SU-DHL-6 (cell line): ENCODE results near the gene MTREX.

Experiments
- H2AFZ ChIP-seq: fragments of 200-600 bp; sonication (generic); 2 replicates; pipeline ENCODE4 v1.6.1; 2014; ENCODE audit warnings: low read depth, mild to moderate bottlenecking, moderate library complexity, mixed read lengths, antibody characterized with exemption, low read length; ENCODE audit not compliant: severe bottlenecking
- H3F3A ChIP-seq: fragments of 200-600 bp; shearing (Covaris generic); 2 replicates; pipeline ENCODE4 v1.6.0; 2016; ENCODE audit warnings: antibody characterized with exemption, mild to moderate bottlenecking; ENCODE audit not compliant: insufficient read depth
- H3K27ac ChIP-seq: fragments of 200-600 bp; sonication (generic); 2 replicates; pipeline ENCODE4 v1.5.1; 2016; ENCODE audit warnings: low read depth, mild to moderate bottlenecking, low read length, moderate library complexity, mixed read lengths
- H3K27me3 ChIP-seq: fragments of 200-600 bp; sonication (generic), shearing (Covaris generic); 2 replicates; pipeline ENCODE4 v1.6.0; 2014; ENCODE audit warnings: mild to moderate bottlenecking, low read length
- H3K36me3 ChIP-seq: fragments of 200-600 bp; sonication (generic); 2 replicates; pipeline ENCODE4 v1.6.1; 2014; ENCODE audit warnings: mild to moderate bottlenecking, low read length, mixed read lengths
- H3K4me2 ChIP-seq: fragments of 300-600, 200-600 bp; shearing (Covaris generic), sonication (generic); 2 replicates; pipeline ENCODE4 v1.6.0; 2014; ENCODE audit warnings: low read length, low read depth, mild to moderate bottlenecking; ENCODE audit not compliant: poor library complexity, severe bottlenecking
- H3K4me3 ChIP-seq: fragments of 200-600 bp; sonication (generic); 2 replicates; pipeline ENCODE4 v1.5.1; 2014; ENCODE audit warnings: antibody characterized with exemption, low read length, mild to moderate bottlenecking, mixed read lengths; ENCODE audit not compliant: insufficient read depth, poor library complexity, severe bottlenecking
- H3K79me2 ChIP-seq: fragments of 200-600 bp; sonication (generic); 2 replicates; pipeline ENCODE4 v1.6.1; 2014; ENCODE audit warnings: mild to moderate bottlenecking, low read length, moderate library complexity; ENCODE audit not compliant: insufficient read depth
- H3K9ac ChIP-seq: fragments of 200-600 bp; sonication (generic); 2 replicates; pipeline ENCODE4 v1.7.0; 2014; ENCODE audit warnings: mild to moderate bottlenecking, low read length
- H3K9me2 ChIP-seq: fragments of 200-600 bp; sonication (generic); replicated peaks from 2 replicates; pipeline ENCODE4 v1.6.1; 2014; ENCODE audit warnings: low read length; ENCODE audit not compliant: insufficient read depth
- H3K9me3 ChIP-seq: fragments of 200-600 bp; sonication (generic); 2 replicates; pipeline ENCODE4 v1.6.1; 2014; ENCODE audit warnings: low read length, mixed read lengths; ENCODE audit not compliant: insufficient read depth
- H4K20me1 ChIP-seq: fragments of 200-600 bp; sonication (generic); 2 replicates; pipeline ENCODE4 v1.6.1; 2014; ENCODE audit warnings: low read depth, mild to moderate bottlenecking, antibody characterized with exemption, low read length, moderate library complexity, mixed read lengths
- EZH2phosphoT487 ChIP-seq: fragments of 200-600 bp; sonication (generic), shearing (Covaris generic); conservative IDR thresholded peaks from 2 replicates; pipeline ENCODE4 v1.6.1; 2018; ENCODE audit warnings: mild to moderate bottlenecking, antibody characterized with exemption, low read length, moderate library complexity, mixed read lengths
- TF ChIP-seq, protein P1 (sequence below): fragments of 200-600 bp; sonication (generic); IDR thresholded peaks from one replicate; pipeline ENCODE4 v1.5.1; 2017; ENCODE audit warnings: antibody characterized with exemption, mild to moderate bottlenecking, low read length, moderate library complexity; ENCODE audit not compliant: insufficient read depth, poor library complexity, severe bottlenecking

Gene MTREX

GRCh38 chr5:55451976-55452375 is 144.2 kb downstream of the MTREX start:
- Histone ChIP-seq H3F3A (no peaks in the 10 kb centered on the region; the same call in 1 of the 2 replicates), H2AFZ (no peak overlapping the region), H3K9me2 (no peaks in the 10 kb centered on the region), H3K4me3 (no peak overlapping the region), H3K9ac (no peak overlapping the region), H3K27me3 (no peaks in the 10 kb centered on the region), H3K4me2 (no peak overlapping the region), H3K9me3 (no peaks in the 10 kb centered on the region), H3K79me2 (no peaks in the 10 kb centered on the region), H4K20me1 (no peaks in the 10 kb centered on the region), H3K36me3 (no peaks in the 10 kb centered on the region; the same call in 1 of the 2 replicates), H3K27ac (no peak overlapping the region)
- TF ChIP-seq, protein P1, sequence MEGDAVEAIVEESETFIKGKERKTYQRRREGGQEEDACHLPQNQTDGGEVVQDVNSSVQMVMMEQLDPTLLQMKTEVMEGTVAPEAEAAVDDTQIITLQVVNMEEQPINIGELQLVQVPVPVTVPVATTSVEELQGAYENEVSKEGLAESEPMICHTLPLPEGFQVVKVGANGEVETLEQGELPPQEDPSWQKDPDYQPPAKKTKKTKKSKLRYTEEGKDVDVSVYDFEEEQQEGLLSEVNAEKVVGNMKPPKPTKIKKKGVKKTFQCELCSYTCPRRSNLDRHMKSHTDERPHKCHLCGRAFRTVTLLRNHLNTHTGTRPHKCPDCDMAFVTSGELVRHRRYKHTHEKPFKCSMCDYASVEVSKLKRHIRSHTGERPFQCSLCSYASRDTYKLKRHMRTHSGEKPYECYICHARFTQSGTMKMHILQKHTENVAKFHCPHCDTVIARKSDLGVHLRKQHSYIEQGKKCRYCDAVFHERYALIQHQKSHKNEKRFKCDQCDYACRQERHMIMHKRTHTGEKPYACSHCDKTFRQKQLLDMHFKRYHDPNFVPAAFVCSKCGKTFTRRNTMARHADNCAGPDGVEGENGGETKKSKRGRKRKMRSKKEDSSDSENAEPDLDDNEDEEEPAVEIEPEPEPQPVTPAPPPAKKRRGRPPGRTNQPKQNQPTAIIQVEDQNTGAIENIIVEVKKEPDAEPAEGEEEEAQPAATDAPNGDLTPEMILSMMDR, result no peak
- no peak for TF ChIP-seq EZH2phosphoT487

DNA sequence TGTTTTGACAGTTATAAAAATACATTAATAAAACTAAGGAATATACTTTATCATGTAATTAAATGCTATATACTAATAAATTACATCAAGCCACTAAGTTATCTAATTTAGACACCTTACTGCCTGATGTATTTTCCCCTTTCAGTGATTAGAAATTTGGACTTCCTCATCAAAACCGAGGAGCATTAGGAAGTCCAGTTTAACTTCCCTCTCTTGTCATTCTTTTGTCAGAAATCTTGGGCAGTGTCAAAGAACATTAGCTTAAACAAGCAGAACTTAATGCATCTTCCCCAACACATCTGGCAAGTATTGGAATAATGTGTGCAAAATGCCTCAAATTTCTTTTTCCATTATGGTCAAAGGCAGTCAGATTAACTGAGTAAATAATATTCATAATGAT is 145.4 kb downstream of the MTREX start:
- Histone ChIP-seq H3K27ac (no peak overlapping the region), H3K4me3 (no peak overlapping the region), H3F3A (no peaks in the 10 kb centered on the region; the same call in 1 of the 2 replicates), H3K9me2 (no peaks in the 10 kb centered on the region), H4K20me1 (no peaks in the 10 kb centered on the region), H3K9ac (no peak overlapping the region), H3K36me3 (no peaks in the 10 kb centered on the region; the same call in 1 of the 2 replicates), H2AFZ (no peak overlapping the region), H3K79me2 (no peaks in the 10 kb centered on the region), H3K27me3 (no peaks in the 10 kb centered on the region), H3K9me3 (no peaks in the 10 kb centered on the region), H3K4me2 (no peak overlapping the region)
- TF ChIP-seq EZH2phosphoT487, result no peak
- TF ChIP-seq, protein P1, result no peak

DNA sequence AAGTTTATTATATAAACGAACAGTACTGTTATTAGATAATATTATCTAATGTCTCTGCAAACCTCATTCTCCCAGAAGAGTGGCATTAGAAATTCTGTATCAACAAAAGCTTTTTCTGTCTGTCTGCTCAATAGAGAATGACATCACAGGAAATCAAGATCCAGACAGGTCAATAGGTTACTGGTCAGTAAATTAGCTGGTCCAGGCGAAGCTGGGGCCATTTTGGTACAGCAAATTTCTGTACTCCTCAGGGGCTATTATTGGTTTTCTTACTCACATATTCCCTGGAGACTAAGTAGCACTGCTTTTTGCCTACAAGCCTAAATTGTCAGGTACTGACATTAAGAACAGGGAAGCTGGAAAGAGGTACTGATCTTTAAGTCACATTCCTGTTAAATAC is 146.5 kb downstream of the MTREX start:
- Histone ChIP-seq H3K79me2 (no peaks in the 10 kb centered on the region), H3K36me3 (no peaks in the 10 kb centered on the region; the same call in 1 of the 2 replicates), H3F3A (no peaks in the 10 kb centered on the region; the same call in 1 of the 2 replicates), H3K4me3 (no peak overlapping the region), H3K4me2 (no peak overlapping the region), H4K20me1 (no peaks in the 10 kb centered on the region), H3K27ac (no peak overlapping the region), H3K9me3 (no peaks in the 10 kb centered on the region), H2AFZ (no peak overlapping the region), H3K9ac (no peak overlapping the region), H3K27me3 (no peaks in the 10 kb centered on the region), H3K9me2 (no peaks in the 10 kb centered on the region)
- TF ChIP-seq, protein P1, result no peak
- TF ChIP-seq EZH2phosphoT487, result no peak
